IMR-90 (cell line): ENCODE measurements around the gene UBTD1. TPM values are rescaled to one million over a fixed set of nuclear protein-coding genes. Genes with fewer than 3 reads are reported as not detected.

Experiments
- ATAC-seq: fragments of 200-7000 bp; cut with Tn5 transposase; 2 replicates; pipeline ENCODE4 v1.9.1; 2020; ENCODE audit warnings: low read depth, mild to moderate bottlenecking, moderate library complexity
- BruUV-seq: library from RNA; stranded (reverse); fragments of 400-500 nt; replicated peaks from 2 replicates; lab custom pipeline; 2021; lab: Mats Ljungman, UMichigan
- CTCF ChIA-PET: fragments of 300-600 bp; formaldehyde crosslinking; extraction: SDS; loops from one replicate; lab custom pipeline; 2021; ENCODE audit warnings: antibody characterized with exemption; lab: Yijun Ruan, JAX
- POLR2A ChIA-PET: fragments of 300-600 bp; sonication (Branson Sonifier 250); formaldehyde crosslinking; loops from one replicate; lab custom pipeline; 2022; ENCODE audit warnings: antibody characterized with exemption; ENCODE audit not compliant: unreplicated experiment; lab: Charles Lee
- DNase-seq: peaks from one replicate; pipeline ENCODE4 v3.0.0; 2013
- H2AFZ ChIP-seq: replicated peaks from 2 replicates; pipeline ENCODE3; 2013; ENCODE audit warnings: low read length, mild to moderate bottlenecking; ENCODE audit not compliant: poor library complexity
- H2AK5ac ChIP-seq: 2 replicates; pipeline ENCODE4 v1.6.1; 2013; ENCODE audit warnings: low read depth, low read length, inconsistent platforms
- H2AK9ac ChIP-seq: replicated peaks from 2 replicates; pipeline ENCODE3; 2013; ENCODE audit warnings: mild to moderate bottlenecking, low read depth, low read length, moderate library complexity; ENCODE audit not compliant: poor library complexity
- H2BK120ac ChIP-seq: 2 replicates; pipeline ENCODE4 v1.6.1; 2013; ENCODE audit warnings: low read depth, low read length, inconsistent platforms
- H2BK15ac ChIP-seq: 3 replicates; pipeline ENCODE4 v1.6.1; 2013; ENCODE audit warnings: low read depth, low read length, inconsistent platforms
- H2BK20ac ChIP-seq: 2 replicates; pipeline ENCODE4 v1.6.1; 2013; ENCODE audit warnings: low read depth, mild to moderate bottlenecking, inconsistent platforms, low read length, moderate library complexity
- H2BK5ac ChIP-seq: 2 replicates; pipeline ENCODE4 v1.6.1; 2013; ENCODE audit warnings: mild to moderate bottlenecking, low read depth, low read length, inconsistent platforms; ENCODE audit not compliant: poor library complexity, severe bottlenecking
- H3K14ac ChIP-seq: replicated peaks from 2 replicates; pipeline ENCODE4 v1.6.1; 2013; ENCODE audit warnings: low read depth, low read length, inconsistent platforms
- H3K18ac ChIP-seq: 2 replicates; pipeline ENCODE4 v1.6.1; 2013; ENCODE audit warnings: low read depth, low read length, control low read depth
- H3K23ac ChIP-seq: 2 replicates; pipeline ENCODE4 v1.6.1; 2013; ENCODE audit warnings: low read depth, low read length, inconsistent platforms
- H3K27ac ChIP-seq: 2 replicates; pipeline ENCODE4 v1.5.1; 2013; ENCODE audit warnings: mild to moderate bottlenecking, control low read depth, low read length; ENCODE audit not compliant: insufficient read depth
- H3K27me3 ChIP-seq: 2 replicates; pipeline ENCODE4 v1.6.1; 2013; ENCODE audit warnings: low read length; ENCODE audit not compliant: control insufficient read depth, insufficient read depth
- H3K36me3 ChIP-seq: 2 replicates; pipeline ENCODE4 v1.6.1; 2013; ENCODE audit warnings: low read length, mixed read lengths; ENCODE audit not compliant: control insufficient read depth, insufficient read depth
- H3K4ac ChIP-seq: 2 replicates; pipeline ENCODE4 v1.6.1; 2013; ENCODE audit warnings: low read depth, low read length, inconsistent platforms
- H3K4me1 ChIP-seq: 2 replicates; pipeline ENCODE4 v1.6.1; 2013; ENCODE audit warnings: low read length, mixed read lengths; ENCODE audit not compliant: control insufficient read depth, insufficient read depth
- H3K4me2 ChIP-seq: 2 replicates; pipeline ENCODE4 v1.6.1; 2013; ENCODE audit warnings: low read depth, mild to moderate bottlenecking, control low read depth, low read length, moderate library complexity
- H3K4me3 ChIP-seq: 2 replicates; pipeline ENCODE4 v1.5.1; 2013; ENCODE audit warnings: low read depth, mild to moderate bottlenecking, control low read depth, low read length, moderate library complexity; ENCODE audit not compliant: insufficient read depth
- H3K56ac ChIP-seq: 2 replicates; pipeline ENCODE4 v1.6.1; 2013; ENCODE audit warnings: low read length, inconsistent platforms; ENCODE audit not compliant: insufficient read depth; ENCODE audit errors: extremely low read depth
- H3K79me1 ChIP-seq, 2 experiments: 2 replicates each; pipeline ENCODE4 v1.6.1; 2013; ENCODE audit warnings: low read length in 2 of 2, inconsistent platforms in 1 of 2, low read depth in 1 of 2
- H3K9ac ChIP-seq: 2 replicates; pipeline ENCODE4 v1.6.1; 2013; ENCODE audit warnings: low read depth, low read length, control low read depth
- H3K9me1 ChIP-seq: 2 replicates; pipeline ENCODE4 v1.6.1; 2013; ENCODE audit warnings: low read length, inconsistent platforms; ENCODE audit not compliant: insufficient read depth
- H3K9me3 ChIP-seq: 2 replicates; pipeline ENCODE4 v1.6.1; 2013; ENCODE audit warnings: low read length; ENCODE audit not compliant: control insufficient read depth, insufficient read depth
- H4K20me1 ChIP-seq: 2 replicates; pipeline ENCODE4 v1.6.1; 2013; ENCODE audit warnings: low read length, inconsistent platforms; ENCODE audit not compliant: insufficient read depth
- H4K5ac ChIP-seq: 2 replicates; pipeline ENCODE4 v1.6.1; 2013; ENCODE audit warnings: mild to moderate bottlenecking, low read depth, low read length, control low read depth
- H4K8ac ChIP-seq, 2 experiments: 2 replicates each; pipeline ENCODE4 v1.6.1; 2013; ENCODE audit warnings: low read depth in 2 of 2, low read length in 2 of 2, control low read depth in 1 of 2, inconsistent platforms in 1 of 2
- H4K91ac ChIP-seq: 2 replicates; pipeline ENCODE4 v1.6.1; 2013; ENCODE audit warnings: low read depth, low read length, inconsistent platforms; ENCODE audit not compliant: insufficient read depth
- BHLHE40 ChIP-seq: fragments of 150-350 bp; IDR thresholded peaks from 2 replicates; pipeline ENCODE4 v1.6.1; 2016; ENCODE audit warnings: mild to moderate bottlenecking, low read depth, low read length
- CHD1 ChIP-seq: IDR thresholded peaks from 2 replicates; pipeline ENCODE4 v1.6.1; 2012; ENCODE audit warnings: low read depth, low read length, improper control_type of control experiment
- CTCF ChIP-seq: conservative IDR thresholded peaks from 2 replicates; pipeline ENCODE4 v1.5.1; 2012; ENCODE audit warnings: mild to moderate bottlenecking, low read depth, low read length, improper control_type of control experiment
- ELK1 ChIP-seq: fragments of 150-350 bp; IDR thresholded peaks from 2 replicates; pipeline ENCODE4 v1.6.1; 2016; ENCODE audit warnings: low read depth, mild to moderate bottlenecking, low read length, moderate library complexity, borderline replicate concordance
- FOS ChIP-seq: fragments of 150-350 bp; IDR thresholded peaks from 2 replicates; pipeline ENCODE4 v1.6.1; 2016; ENCODE audit warnings: low read depth, low read length
- MAFK ChIP-seq: IDR thresholded peaks from 2 replicates; pipeline ENCODE4 v1.6.1; 2012; ENCODE audit warnings: low read depth, low read length, improper control_type of control experiment
- NFE2L2 ChIP-seq: fragments of 150-350 bp; IDR thresholded peaks from 2 replicates; pipeline ENCODE4 v1.6.1; 2016; ENCODE audit warnings: low read depth, mild to moderate bottlenecking, low read length
- POLR2A ChIP-seq: IDR thresholded peaks from 2 replicates; pipeline ENCODE4 v1.6.1; 2012; ENCODE audit warnings: mild to moderate bottlenecking, low read depth, low read length
- RFX5 ChIP-seq: IDR thresholded peaks from 2 replicates; pipeline ENCODE4 v1.8.0; 2012; ENCODE audit warnings: low read depth, mild to moderate bottlenecking, low read length, moderate library complexity
- SMC3 ChIP-seq: fragments of 150-350 bp; IDR thresholded peaks from 2 replicates; pipeline ENCODE4 v1.6.1; 2016; ENCODE audit warnings: low read depth, mild to moderate bottlenecking, antibody characterized with exemption, low read length, moderate library complexity
- WGBS, 2 experiments: methylation state at CpG; one replicate each; pipeline versions ENCODE4 v1.1.5 to v1.1.7; 2013; ENCODE audit warnings: missing lambda C conversion rate in 2 of 2; ENCODE audit not compliant: insufficient read length in 1 of 2; ENCODE audit errors: extremely low coverage in 2 of 2; 5-methylcytosine and 5-hydroxymethylcytosine counted together
- dilution Hi-C: fragments of 300-500 bp; cut with HindIII; formaldehyde crosslinking; loops from one replicate; pipeline ENCODE4 v1.14.3; 2018; ENCODE audit warnings: low sequenced_read_pairs; ENCODE audit not compliant: unreplicated experiment
- in situ Hi-C: fragments of 300-500 bp; cut with MboI; formaldehyde crosslinking; loops from 3 replicates; pipeline ENCODE4 v1.14.3; 2019; ENCODE audit warnings: low sequenced_read_pairs, inconsistent platforms, mixed read lengths
- intact Hi-C: fragments of 100-400 bp; cut with micrococcal nuclease; formaldehyde crosslinking; loops from 2 replicates; pipeline ENCODE4 v1.10.0; 2022
- polyA plus RNA-seq, 3 experiments: library from polyadenylated mRNA; depleted of rRNA; stranded (reverse); fragments of >200 nt; gene quantifications; 2 replicates each; pipeline ENCODE4 v1.2.3, GENCODE V29; 2012; ENCODE audit warnings: low replicate concordance in 1 of 3
- total RNA-seq: library from RNA; depleted of rRNA; stranded (reverse); fragments of >200 nt; gene quantifications from 2 replicates; pipeline ENCODE4 v1.2.3, GENCODE V29; 2012

Gene UBTD1
- total and polyA plus RNA-seq, 2 of the 4 experiments (the other 2 are of a cell fraction) = 21.9 to 44.9 TPM

- Histone ChIP-seq H4K91ac (no peak overlapping the region), H3K56ac (no peak overlapping the region), H3K9me3 (no peaks in the 10 kb centered on the region), H3K9me1 (peaks cover 18% of the 10 kb centered on the region; the same call in 1 of the 2 replicates), H3K27me3 (no peaks in the 10 kb centered on the region), H3K23ac (no peak overlapping the region), H3K18ac (no peak overlapping the region), H2AFZ (no peak overlapping the region), H3K27ac (no peak overlapping the region), H2BK120ac (no peak overlapping the region), H3K79me1 (peaks cover 37 to 82% of the 10 kb centered on the region in 2 experiments), H4K5ac (no peak overlapping the region), H4K8ac (no peak overlapping the region), H2BK5ac (no peak overlapping the region), H3K9ac (no peak overlapping the region), H3K36me3 (no peaks in the 10 kb centered on the region), H3K4ac (no peak overlapping the region), H4K20me1 (peaks cover 79% of the 10 kb centered on the region), H3K4me1 (peaks cover 17% of the 10 kb centered on the region), H2AK5ac (no peak overlapping the region), H3K4me3 (no peak overlapping the region), H3K14ac (no peak overlapping the region), H2AK9ac (no peak overlapping the region), H2BK15ac (no peak overlapping the region), H3K4me2 (no peak overlapping the region), H2BK20ac (no peak overlapping the region)
- intact Hi-C loops = no loop called here
- POLR2A ChIA-PET = no interaction called here
- DNase-seq (no peak), ATAC-seq (no peak)
- CTCF ChIA-PET = no interaction called here
- in situ Hi-C loops = no loop called here
- WGBS, 2 experiments = 86% methylated on average over 8 of the region's 10 CpGs; no CpG with 5 or more reads in 1 of the 2 experiments
- no TSS peak for BruUV-seq
- dilution Hi-C loops = no loop called here
- TF ChIP-seq RFX5 (no peak), CTCF (no peak), BHLHE40 (no peak), MAFK (no peak), SMC3 (no peak), CHD1 (no peak), ELK1 (no peak), NFE2L2 (no peak), FOS (no peak), POLR2A (no peak)
These were observed 16.7 kb downstream of the UBTD1 start for GRCh38 chr10:97515271-97515978.
